ENCODE measurements around the gene TMEM273.

Gene TMEM273

DNA sequence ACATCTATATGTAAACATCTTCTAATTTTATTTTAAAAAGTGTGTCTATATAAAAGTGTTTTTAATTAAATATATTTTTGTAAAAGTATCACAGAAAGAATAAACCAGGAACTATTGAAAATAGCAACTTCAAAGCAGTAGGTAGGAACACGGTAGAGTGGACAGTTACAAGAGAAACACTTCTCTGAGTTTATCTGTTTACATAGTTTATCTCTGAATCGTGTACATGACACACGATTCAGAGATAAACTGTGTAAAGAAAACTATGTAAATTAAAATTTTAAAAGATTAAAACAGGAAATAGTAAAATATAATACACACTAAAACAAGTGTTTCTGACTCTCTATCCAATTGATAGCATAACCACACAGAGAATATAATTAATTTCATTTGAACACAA, 29.3 kb downstream of the TMEM273 start:
- TF ChIP-seq, protein P1, sequence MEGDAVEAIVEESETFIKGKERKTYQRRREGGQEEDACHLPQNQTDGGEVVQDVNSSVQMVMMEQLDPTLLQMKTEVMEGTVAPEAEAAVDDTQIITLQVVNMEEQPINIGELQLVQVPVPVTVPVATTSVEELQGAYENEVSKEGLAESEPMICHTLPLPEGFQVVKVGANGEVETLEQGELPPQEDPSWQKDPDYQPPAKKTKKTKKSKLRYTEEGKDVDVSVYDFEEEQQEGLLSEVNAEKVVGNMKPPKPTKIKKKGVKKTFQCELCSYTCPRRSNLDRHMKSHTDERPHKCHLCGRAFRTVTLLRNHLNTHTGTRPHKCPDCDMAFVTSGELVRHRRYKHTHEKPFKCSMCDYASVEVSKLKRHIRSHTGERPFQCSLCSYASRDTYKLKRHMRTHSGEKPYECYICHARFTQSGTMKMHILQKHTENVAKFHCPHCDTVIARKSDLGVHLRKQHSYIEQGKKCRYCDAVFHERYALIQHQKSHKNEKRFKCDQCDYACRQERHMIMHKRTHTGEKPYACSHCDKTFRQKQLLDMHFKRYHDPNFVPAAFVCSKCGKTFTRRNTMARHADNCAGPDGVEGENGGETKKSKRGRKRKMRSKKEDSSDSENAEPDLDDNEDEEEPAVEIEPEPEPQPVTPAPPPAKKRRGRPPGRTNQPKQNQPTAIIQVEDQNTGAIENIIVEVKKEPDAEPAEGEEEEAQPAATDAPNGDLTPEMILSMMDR (IDR thresholded peaks at IDR 0.05; ENCODE audit: borderline replicate concordance, insufficient read depth, low read depth, low read length) = no peak
- H3K4me3 ChIP-seq (ENCODE audit: low read depth, low read length) = no peak overlapping the region

- TF ChIP-seq, protein P1 (IDR thresholded peaks at IDR 0.05; ENCODE audit: borderline replicate concordance, insufficient read depth, low read depth, low read length) = no peak
- no peak overlapping the region for H3K4me3 ChIP-seq (ENCODE audit: low read depth, low read length)
These were observed 29.8 kb downstream of the TMEM273 start for GRCh38 chr10:49158404-49158803.

DNA sequence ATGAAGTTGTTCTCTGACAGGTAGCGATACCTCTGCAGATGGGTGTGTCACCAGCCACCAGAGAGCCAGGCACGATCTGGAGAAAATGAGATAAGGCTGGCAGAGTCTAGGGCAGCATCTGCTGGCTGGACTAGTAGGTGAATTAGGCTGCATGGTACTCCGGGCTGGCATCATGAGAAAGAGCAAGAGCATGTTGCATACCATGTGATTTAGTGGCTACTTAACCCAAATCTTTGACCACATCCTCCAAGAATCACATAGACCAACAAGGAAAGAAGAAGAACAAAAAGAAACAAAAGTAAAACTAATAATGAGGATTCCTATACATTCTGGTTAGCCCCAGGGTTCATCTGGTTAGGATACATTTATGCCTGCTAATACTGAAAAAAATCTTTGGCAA, 31.0 kb downstream of the TMEM273 start:
- TF ChIP-seq, protein P1 (IDR thresholded peaks at IDR 0.05; ENCODE audit: borderline replicate concordance, insufficient read depth, low read depth, low read length) = no peak
- no peak overlapping the region for H3K4me3 ChIP-seq (ENCODE audit: low read depth, low read length)

- TF ChIP-seq, protein P1 (IDR thresholded peaks at IDR 0.05; ENCODE audit: borderline replicate concordance, insufficient read depth, low read depth, low read length) = no peak
- no peak overlapping the region for H3K4me3 ChIP-seq (ENCODE audit: low read depth, low read length)
These were observed 33.5 kb downstream of the TMEM273 start for GRCh38 chr10:49154641-49155040.

- TF ChIP-seq, protein P1 (IDR thresholded peaks at IDR 0.05; ENCODE audit: borderline replicate concordance, insufficient read depth, low read depth, low read length) = no peak
- H3K4me3 ChIP-seq (ENCODE audit: low read depth, low read length) = no peak overlapping the region
These were observed 34.2 kb downstream of the TMEM273 start for GRCh38 chr10:49153971-49154370.

DNA sequence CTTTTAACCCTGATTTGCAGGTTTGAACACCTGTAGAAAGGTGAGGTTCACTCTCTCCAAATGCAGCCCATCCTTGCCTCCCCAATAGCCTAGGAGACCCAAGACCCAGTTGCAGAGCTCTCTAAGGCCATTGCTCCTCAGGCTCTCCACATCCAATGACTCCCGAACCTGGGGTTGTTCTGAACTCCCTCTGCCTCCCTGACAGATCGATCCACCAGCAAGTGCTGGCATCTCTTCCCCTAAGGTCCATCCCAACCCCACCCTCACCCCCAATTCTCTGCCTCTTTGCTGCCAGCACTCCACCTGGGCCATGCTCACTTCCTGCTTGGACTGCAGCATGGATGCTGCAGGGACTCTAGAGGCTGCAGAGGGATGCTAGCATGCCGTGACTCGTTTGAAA, 35.1 kb downstream of the TMEM273 start:
- no peak overlapping the region for H3K4me3 ChIP-seq (ENCODE audit: low read depth, low read length)
- TF ChIP-seq, protein P1 (IDR thresholded peaks at IDR 0.05; ENCODE audit: borderline replicate concordance, insufficient read depth, low read depth, low read length) = no peak

DNA sequence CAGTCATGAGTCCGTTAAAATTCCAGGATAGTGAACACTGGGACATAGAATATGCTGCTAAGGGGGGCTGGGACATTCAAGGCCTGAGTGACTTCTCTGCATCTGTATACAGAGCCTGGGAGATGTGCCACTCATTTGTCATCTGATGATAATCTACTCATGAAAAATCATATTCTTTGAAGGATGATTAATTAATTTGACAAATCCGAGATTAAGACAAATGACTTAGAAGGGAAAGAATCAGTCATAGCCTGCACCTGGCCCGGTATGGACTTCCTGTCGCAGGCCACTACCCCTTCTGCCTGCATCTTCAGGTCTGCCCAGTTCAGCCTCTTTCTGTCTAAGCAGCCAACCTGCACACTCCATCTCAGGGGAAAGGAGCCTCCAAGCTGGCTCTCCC, 35.5 kb downstream of the TMEM273 start:
- TF ChIP-seq, protein P1 (IDR thresholded peaks at IDR 0.05; ENCODE audit: borderline replicate concordance, insufficient read depth, low read depth, low read length) = no peak
- H3K4me3 ChIP-seq (ENCODE audit: low read depth, low read length) = no peak overlapping the region

All from GM12875 (cell line).